ENCODE data around the gene RBM19. TPM values are rescaled to one million over a fixed set of nuclear protein-coding genes. Genes with fewer than 3 reads are reported as not detected.

Gene RBM19
- total RNA-seq, 1 experiment from 2014 or later, result 19.9 TPM

GRCh38 chr12:113870890-113871289 lies 95.2 kb downstream of the RBM19 start:
- no peak overlapping the region for H3K4me3 ChIP-seq (ENCODE audit: low read length)
- H3K4me2 ChIP-seq (ENCODE audit: low read depth, low read length, poor library complexity, severe bottlenecking), result no peak overlapping the region
- H3K36me3 ChIP-seq (ENCODE audit: insufficient read depth, low read length), result no peaks in the 10 kb centered on the region
- DNase-seq, result no peak
- no peak overlapping the region for H3K9ac ChIP-seq (ENCODE audit: low read length)
- H3K27me3 ChIP-seq (ENCODE audit: low read length), result no peaks in the 10 kb centered on the region
- H3K79me2 ChIP-seq (ENCODE audit: low read length), result no peaks in the 10 kb centered on the region
- H3K9me3 ChIP-seq (ENCODE audit: low read length), result no peaks in the 10 kb centered on the region
- no peak overlapping the region for H2AFZ ChIP-seq (ENCODE audit: low read length)
- peaks cover 3% of the 10 kb centered on the region; the same call in 1 of the 2 replicates for H3K4me1 ChIP-seq (ENCODE audit: low read length)
- H3K27ac ChIP-seq (ENCODE audit: low read length), result no peak overlapping the region
- H4K20me1 ChIP-seq (ENCODE audit: insufficient read depth, low read depth, low read length), result peaks cover 32% of the 10 kb centered on the region
- H3K9me2 ChIP-seq (replicated peaks; ENCODE audit: insufficient read depth, low read length), result no peaks in the 10 kb centered on the region

- H3K4me3 ChIP-seq (ENCODE audit: low read length), result no peak overlapping the region
- no peaks in the 10 kb centered on the region for H3K27me3 ChIP-seq (ENCODE audit: low read length)
- DNase-seq, result no peak
- no peak overlapping the region for H2AFZ ChIP-seq (ENCODE audit: low read length)
- H3K79me2 ChIP-seq (ENCODE audit: low read length), result no peaks in the 10 kb centered on the region
- no peaks in the 10 kb centered on the region for H3K36me3 ChIP-seq (ENCODE audit: insufficient read depth, low read length)
- H3K9ac ChIP-seq (ENCODE audit: low read length), result no peak overlapping the region
- H3K27ac ChIP-seq (ENCODE audit: low read length), result no peak overlapping the region
- H3K4me1 ChIP-seq (ENCODE audit: low read length), result peaks cover 3% of the 10 kb centered on the region; the same call in 1 of the 2 replicates
- no peaks in the 10 kb centered on the region for H3K9me3 ChIP-seq (ENCODE audit: low read length)
- no peaks in the 10 kb centered on the region for H3K9me2 ChIP-seq (replicated peaks; ENCODE audit: insufficient read depth, low read length)
- peaks cover 39% of the 10 kb centered on the region for H4K20me1 ChIP-seq (ENCODE audit: insufficient read depth, low read depth, low read length)
- no peak overlapping the region for H3K4me2 ChIP-seq (ENCODE audit: low read depth, low read length, poor library complexity, severe bottlenecking)
Observed at GRCh38 chr12:113870035-113870434, 96.1 kb downstream of the RBM19 start.

GRCh38 chr12:113868365-113868764 lies 97.8 kb downstream of the RBM19 start:
- Histone ChIP-seq H3K9me2 (replicated peaks; ENCODE audit: insufficient read depth, low read length) (no peaks in the 10 kb centered on the region), H3K79me2 (ENCODE audit: low read length) (no peaks in the 10 kb centered on the region), H3K9ac (ENCODE audit: low read length) (no peak overlapping the region), H3K4me3 (ENCODE audit: low read length) (no peak overlapping the region), H3K4me2 (ENCODE audit: low read depth, low read length, poor library complexity, severe bottlenecking) (no peak overlapping the region), H4K20me1 (ENCODE audit: insufficient read depth, low read depth, low read length) (peaks cover 52% of the 10 kb centered on the region), H3K36me3 (ENCODE audit: insufficient read depth, low read length) (no peaks in the 10 kb centered on the region), H2AFZ (ENCODE audit: low read length) (no peak overlapping the region), H3K9me3 (ENCODE audit: low read length) (no peaks in the 10 kb centered on the region), H3K27ac (ENCODE audit: low read length) (no peak overlapping the region), H3K27me3 (ENCODE audit: low read length) (no peaks in the 10 kb centered on the region), H3K4me1 (ENCODE audit: low read length) (peaks cover 12% of the 10 kb centered on the region)
- no peak for DNase-seq

- peaks cover 60% of the 10 kb centered on the region for H4K20me1 ChIP-seq (ENCODE audit: insufficient read depth, low read depth, low read length)
- no peak overlapping the region for H3K4me3 ChIP-seq (ENCODE audit: low read length)
- H3K9me2 ChIP-seq (replicated peaks; ENCODE audit: insufficient read depth, low read length), result no peaks in the 10 kb centered on the region
- peaks cover 23% of the 10 kb centered on the region for H3K4me1 ChIP-seq (ENCODE audit: low read length)
- H3K79me2 ChIP-seq (ENCODE audit: low read length), result no peaks in the 10 kb centered on the region
- no peak for DNase-seq
- no peak overlapping the region for H3K9ac ChIP-seq (ENCODE audit: low read length)
- no peaks in the 10 kb centered on the region for H3K9me3 ChIP-seq (ENCODE audit: low read length)
- no peaks in the 10 kb centered on the region for H3K36me3 ChIP-seq (ENCODE audit: insufficient read depth, low read length)
- H3K4me2 ChIP-seq (ENCODE audit: low read depth, low read length, poor library complexity, severe bottlenecking), result no peak overlapping the region
- H3K27me3 ChIP-seq (ENCODE audit: low read length), result no peaks in the 10 kb centered on the region
- no peak overlapping the region for H3K27ac ChIP-seq (ENCODE audit: low read length)
- H2AFZ ChIP-seq (ENCODE audit: low read length), result no peak overlapping the region
Observed at GRCh38 chr12:113867258-113867657, 98.9 kb downstream of the RBM19 start.

- no peaks in the 10 kb centered on the region for H3K27me3 ChIP-seq (ENCODE audit: low read length)
- H3K9ac ChIP-seq (ENCODE audit: low read length), result no peak overlapping the region
- H2AFZ ChIP-seq (ENCODE audit: low read length), result no peak overlapping the region
- H3K4me1 ChIP-seq (ENCODE audit: low read length), result peaks cover 30% of the 10 kb centered on the region
- no peak for DNase-seq
- H3K36me3 ChIP-seq (ENCODE audit: insufficient read depth, low read length), result no peaks in the 10 kb centered on the region
- no peaks in the 10 kb centered on the region for H3K79me2 ChIP-seq (ENCODE audit: low read length)
- H3K4me2 ChIP-seq (ENCODE audit: low read depth, low read length, poor library complexity, severe bottlenecking), result no peak overlapping the region
- peaks cover 68% of the 10 kb centered on the region for H4K20me1 ChIP-seq (ENCODE audit: insufficient read depth, low read depth, low read length)
- no peaks in the 10 kb centered on the region for H3K9me3 ChIP-seq (ENCODE audit: low read length)
- H3K27ac ChIP-seq (ENCODE audit: low read length), result no peak overlapping the region
- no peaks in the 10 kb centered on the region for H3K9me2 ChIP-seq (replicated peaks; ENCODE audit: insufficient read depth, low read length)
- H3K4me3 ChIP-seq (ENCODE audit: low read length), result no peak overlapping the region
Observed at GRCh38 chr12:113866496-113866895, 99.6 kb downstream of the RBM19 start.

- H3K4me2 ChIP-seq (ENCODE audit: low read depth, low read length, poor library complexity, severe bottlenecking), result peak overlapping the region; percentile 71
Observed at GRCh38 chr12:113863455-113863845, 102.7 kb downstream of the RBM19 start.

GRCh38 chr12:113862590-113863454 lies 103.3 kb downstream of the RBM19 start:
- peak overlapping the region; percentile 71 for H3K4me2 ChIP-seq (ENCODE audit: low read depth, low read length, poor library complexity, severe bottlenecking)
- H3K9me3 ChIP-seq (ENCODE audit: low read length), result no peaks in the 10 kb centered on the region
- no peaks in the 10 kb centered on the region for H3K36me3 ChIP-seq (ENCODE audit: insufficient read depth, low read length)
- H4K20me1 ChIP-seq (ENCODE audit: insufficient read depth, low read depth, low read length), result peaks cover 66% of the 10 kb centered on the region
- H3K27me3 ChIP-seq (ENCODE audit: low read length), result no peaks in the 10 kb centered on the region
- no peak overlapping the region for H3K9ac ChIP-seq (ENCODE audit: low read length)
- DNase-seq, result peak; percentile 89
- no peak overlapping the region for H3K27ac ChIP-seq (ENCODE audit: low read length)
- H3K4me3 ChIP-seq (ENCODE audit: low read length), result peak overlapping the region; percentile 14
- no peaks in the 10 kb centered on the region for H3K79me2 ChIP-seq (ENCODE audit: low read length)
- no peaks in the 10 kb centered on the region for H3K9me2 ChIP-seq (replicated peaks; ENCODE audit: insufficient read depth, low read length)
- H3K4me1 ChIP-seq (ENCODE audit: low read length), result peaks cover 27% of the 10 kb centered on the region
- H2AFZ ChIP-seq (ENCODE audit: low read length), result no peak overlapping the region

More at GRCh38 chr12:113863455-113863845, 102.7 kb downstream of the RBM19 start:
- H3K4me3 ChIP-seq (ENCODE audit: low read length), result peak overlapping the region; percentile 14; the same call in 1 of the 2 replicates
- no peak for DNase-seq
- no peak overlapping the region for H2AFZ ChIP-seq (ENCODE audit: low read length)
- no peaks in the 10 kb centered on the region for H3K9me2 ChIP-seq (replicated peaks; ENCODE audit: insufficient read depth, low read length)
- H3K9me3 ChIP-seq (ENCODE audit: low read length), result no peaks in the 10 kb centered on the region
- no peak overlapping the region for H3K27ac ChIP-seq (ENCODE audit: low read length)
- no peaks in the 10 kb centered on the region for H3K36me3 ChIP-seq (ENCODE audit: insufficient read depth, low read length)
- peaks cover 27% of the 10 kb centered on the region for H3K4me1 ChIP-seq (ENCODE audit: low read length)
- no peaks in the 10 kb centered on the region for H3K79me2 ChIP-seq (ENCODE audit: low read length)
- peaks cover 67% of the 10 kb centered on the region for H4K20me1 ChIP-seq (ENCODE audit: insufficient read depth, low read depth, low read length)
- H3K9ac ChIP-seq (ENCODE audit: low read length), result no peak overlapping the region
- H3K27me3 ChIP-seq (ENCODE audit: low read length), result no peaks in the 10 kb centered on the region

- Histone ChIP-seq H3K36me3 (ENCODE audit: insufficient read depth, low read length) (no peaks in the 10 kb centered on the region), H3K9me2 (replicated peaks; ENCODE audit: insufficient read depth, low read length) (no peaks in the 10 kb centered on the region), H3K27me3 (ENCODE audit: low read length) (no peaks in the 10 kb centered on the region), H2AFZ (ENCODE audit: low read length) (no peak overlapping the region), H3K79me2 (ENCODE audit: low read length) (no peaks in the 10 kb centered on the region), H4K20me1 (ENCODE audit: insufficient read depth, low read depth, low read length) (peaks cover 65% of the 10 kb centered on the region), H3K4me3 (ENCODE audit: low read length) (peak overlapping the region; percentile 14; the same call in 1 of the 2 replicates), H3K4me2 (ENCODE audit: low read depth, low read length, poor library complexity, severe bottlenecking) (peak overlapping the region; percentile 71), H3K27ac (ENCODE audit: low read length) (no peak overlapping the region), H3K9me3 (ENCODE audit: low read length) (no peaks in the 10 kb centered on the region), H3K4me1 (ENCODE audit: low read length) (peaks cover 27% of the 10 kb centered on the region), H3K9ac (ENCODE audit: low read length) (no peak overlapping the region)
- DNase-seq, result no peak
Observed at GRCh38 chr12:113861708-113862312, 104.3 kb downstream of the RBM19 start.
